ENCODE data around the gene DNAJC16.
"Not testable (repeated sequence)": the region's sequence is repeated elsewhere in the genome, so short reads cannot be mapped to it uniquely, and the experiment has no call there.

Gene DNAJC16

GRCh38 chr1:15526490-15527339 lies at the start of gene DNAJC16:
Gene DNAJC16, plus strand, starts transcription at chr1:15526848. Its CDS starts 2,258 bp downstream, at chr1:15529106.
- DNase-seq, result peak; percentile 92

GRCh38 chr1:15476927-15477326 lies 49.7 kb upstream of the DNAJC16 start:
- no peak for DNase-seq

GRCh38 chr1:15477646-15478212 lies 48.9 kb upstream of the DNAJC16 start:
- DNase-seq, result no peak

GRCh38 chr1:15479654-15480347 lies 46.8 kb upstream of the DNAJC16 start:
- DNase-seq, result no peak

- not testable (repeated sequence) for DNase-seq
These were observed 44.2 kb upstream of the DNAJC16 start for GRCh38 chr1:15482455-15482854.

GRCh38 chr1:15482983-15483543 lies 43.6 kb upstream of the DNAJC16 start:
- DNase-seq, result not testable (repeated sequence)

GRCh38 chr1:15483971-15484370 lies 42.7 kb upstream of the DNAJC16 start:
- DNase-seq, result no peak

GRCh38 chr1:15484443-15484842 lies 42.2 kb upstream of the DNAJC16 start:
- DNase-seq, result not testable (repeated sequence)

- no peak for DNase-seq
These were observed 41.0 kb upstream of the DNAJC16 start for GRCh38 chr1:15485636-15486035.

- not testable (repeated sequence) for DNase-seq
These were observed 39.6 kb upstream of the DNAJC16 start for GRCh38 chr1:15486844-15487610.

- DNase-seq, result no peak
These were observed 38.3 kb upstream of the DNAJC16 start for GRCh38 chr1:15488371-15488770.

- no peak for DNase-seq
These were observed 37.5 kb upstream of the DNAJC16 start for GRCh38 chr1:15489052-15489736.

- not testable (repeated sequence) for DNase-seq
These were observed 35.6 kb upstream of the DNAJC16 start for GRCh38 chr1:15491010-15491409.

GRCh38 chr1:15492596-15492995 lies 34.1 kb upstream of the DNAJC16 start:
- no peak for DNase-seq

GRCh38 chr1:15493869-15494390 lies 32.7 kb upstream of the DNAJC16 start:
- DNase-seq, result no peak

- no peak for DNase-seq
These were observed 26.2 kb upstream of the DNAJC16 start for GRCh38 chr1:15500184-15501178.

GRCh38 chr1:15501208-15502032 lies 25.2 kb upstream of the DNAJC16 start:
- peak; percentile 26 for DNase-seq

- no peak for DNase-seq
These were observed 22.2 kb upstream of the DNAJC16 start for GRCh38 chr1:15504436-15504835.

- DNase-seq, result no peak
These were observed 19.8 kb upstream of the DNAJC16 start for GRCh38 chr1:15506831-15507230.

Data from activated T-cell treated with anti-CD3 and anti-CD28 coated beads for 4 hours (primary cell).